Measurements from ENCODE around the gene ILF3. TPM values are rescaled to one million over a fixed set of nuclear protein-coding genes. Genes with fewer than 3 reads are reported as not detected.

ILF3 gene
- polyA plus RNA-seq, 3 donors, result 34.4 to 189 (median 48.1) TPM

- H3K36me3 Mint-ChIP-seq, result peaks cover 93 to 98% of the 10 kb centered on the region in 2 donors
- no peak overlapping the region for H3K27ac ChIP-seq (ENCODE audit: low read depth in 1 of 2, low read length in 2 of 2)
- H3K9me3 ChIP-seq (replicated peaks in 1 of 2; ENCODE audit: control insufficient read depth in 1 of 2, insufficient read depth in 1 of 2, low read length in 2 of 2), result no peaks in the 10 kb centered on the region
- no peak overlapping the region for H3K4me2 ChIP-seq (replicated peaks; ENCODE audit: extremely low read depth, low read length, poor library complexity, severe bottlenecking)
- intact Hi-C loops (cut with micrococcal nuclease), result no loop called here
- no peak for DNase-seq
- no peak overlapping the region for H2AFZ ChIP-seq (ENCODE audit: insufficient read depth, low read depth, low read length, poor library complexity, severe bottlenecking)
- peaks cover 36% of the 10 kb centered on the region for H4K20me1 ChIP-seq (ENCODE audit: insufficient read depth, low read length)
- WGBS (ENCODE audit: insufficient coverage), result 99% methylated on average over 8 of the region's 15 CpGs
- no peak overlapping the region for H3K4me3 ChIP-seq (replicated peaks in 1 of 3; ENCODE audit: low read depth in 2 of 3, low read length in 3 of 3)
- H3K9me3 Mint-ChIP-seq, result no peaks in the 10 kb centered on the region
- no peaks in the 10 kb centered on the region for H3K27me3 Mint-ChIP-seq (ENCODE audit: low read depth in 3 of 3)
- H3K4me1 ChIP-seq (ENCODE audit: control insufficient read depth in 1 of 2, insufficient read depth in 2 of 2, low read length in 2 of 2), result no peaks in the 10 kb centered on the region
- H3K36me3 ChIP-seq (replicated peaks in 1 of 2; ENCODE audit: control insufficient read depth in 1 of 2, insufficient read depth in 2 of 2, low read length in 2 of 2), result peaks cover 98 to 100% of the 10 kb centered on the region in 2 donors
- no peak overlapping the region for H3K9ac ChIP-seq (ENCODE audit: insufficient read depth, low read length, poor library complexity, severe bottlenecking)
- peaks cover 25% of the 10 kb centered on the region for H3K79me2 ChIP-seq (ENCODE audit: insufficient read depth, low read length)
- H3K4me1 Mint-ChIP-seq, result no peaks in the 10 kb centered on the region
- H3K27ac Mint-ChIP-seq, result no peak overlapping the region
- H3K4me3 Mint-ChIP-seq, result no peak overlapping the region
- no peak for TF ChIP-seq CTCF (IDR thresholded peaks at IDR 0.05)
- H3K27me3 ChIP-seq (ENCODE audit: control insufficient read depth in 2 of 2, insufficient read depth in 2 of 2, low read length in 2 of 2), result no peaks in the 10 kb centered on the region
Observed at GRCh38 chr19:10682397-10683063, 28.4 kb downstream of the ILF3 start.

- Mint-ChIP-seq H3K27ac (peak overlapping the region in 1 of 7 donors; percentile 68), H3K36me3 (peaks cover 93 to 98% of the 10 kb centered on the region in 2 donors), H3K27me3 (ENCODE audit: low read depth in 3 of 3) (no peaks in the 10 kb centered on the region), H3K9me3 (no peaks in the 10 kb centered on the region), H3K4me3 (no peak overlapping the region), H3K4me1 (no peaks in the 10 kb centered on the region)
- Histone ChIP-seq H3K36me3 (replicated peaks in 1 of 2; ENCODE audit: control insufficient read depth in 1 of 2, insufficient read depth in 2 of 2, low read length in 2 of 2) (peaks cover 98 to 100% of the 10 kb centered on the region in 2 donors), H3K9ac (ENCODE audit: insufficient read depth, low read length, poor library complexity, severe bottlenecking) (no peak overlapping the region), H3K27me3 (ENCODE audit: control insufficient read depth in 2 of 2, insufficient read depth in 2 of 2, low read length in 2 of 2) (no peaks in the 10 kb centered on the region), H3K4me1 (ENCODE audit: control insufficient read depth in 1 of 2, insufficient read depth in 2 of 2, low read length in 2 of 2) (no peaks in the 10 kb centered on the region), H3K4me3 (replicated peaks in 1 of 3; ENCODE audit: low read depth in 2 of 3, low read length in 3 of 3) (no peak overlapping the region), H3K79me2 (ENCODE audit: insufficient read depth, low read length) (peaks cover 20% of the 10 kb centered on the region), H3K27ac (ENCODE audit: low read depth in 1 of 2, low read length in 2 of 2) (no peak overlapping the region), H3K4me2 (replicated peaks; ENCODE audit: extremely low read depth, low read length, poor library complexity, severe bottlenecking) (no peak overlapping the region), H3K9me3 (replicated peaks in 1 of 2; ENCODE audit: control insufficient read depth in 1 of 2, insufficient read depth in 1 of 2, low read length in 2 of 2) (no peaks in the 10 kb centered on the region), H4K20me1 (ENCODE audit: insufficient read depth, low read length) (peaks cover 37% of the 10 kb centered on the region), H2AFZ (ENCODE audit: insufficient read depth, low read depth, low read length, poor library complexity, severe bottlenecking) (no peak overlapping the region)
- TF ChIP-seq CTCF (IDR thresholded peaks at IDR 0.05), result no peak
- no peak for DNase-seq
- intact Hi-C loops (cut with micrococcal nuclease), result no loop called here
- WGBS (ENCODE audit: insufficient coverage), result 98% methylated on average over 15 of the region's 15 CpGs
Observed at GRCh38 chr19:10683064-10683426, 28.9 kb downstream of the ILF3 start.
